GM12874 (cell line): Measurements from ENCODE around the gene MIEF1.

Source experiments
- CTCF ChIP-seq: IDR thresholded peaks from 2 replicates; pipeline ENCODE4 v1.5.1; 2011; ENCODE audit warnings: low read depth, mild to moderate bottlenecking, control low read depth, low read length, moderate library complexity; ENCODE audit not compliant: insufficient read depth

MIEF1 gene

GRCh38 chr22:39498802-39499201, 3.3 kb upstream of the MIEF1 start:
- no peak for TF ChIP-seq CTCF

- TF ChIP-seq CTCF: no peak
Measured at GRCh38 chr22:39500101-39500500, 2.0 kb upstream of the MIEF1 start.

DNA sequence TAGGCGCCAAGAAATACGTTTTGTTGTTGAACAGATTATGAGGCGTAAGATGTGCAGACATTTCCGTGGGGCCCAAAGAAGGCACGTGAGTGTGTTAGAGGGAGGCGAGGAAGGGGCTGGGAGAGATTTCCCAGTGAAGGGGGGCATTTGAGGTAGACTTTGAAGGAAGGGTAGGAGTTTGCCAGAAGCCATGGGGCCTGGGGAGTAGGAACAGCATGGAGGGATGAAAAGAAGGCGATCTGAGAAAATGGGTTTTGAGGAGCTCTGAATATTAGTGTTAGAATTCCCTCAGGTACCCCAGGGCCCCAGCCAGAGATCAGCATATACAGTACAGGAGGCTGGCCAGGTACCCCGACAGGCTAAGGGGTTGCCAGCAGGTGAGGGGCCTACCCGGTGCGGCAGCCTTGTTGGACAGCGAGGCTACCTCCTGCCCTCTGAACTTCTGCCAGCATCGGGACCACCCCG, 414 bp upstream of the MIEF1 start:
- no peak for TF ChIP-seq CTCF

DNA sequence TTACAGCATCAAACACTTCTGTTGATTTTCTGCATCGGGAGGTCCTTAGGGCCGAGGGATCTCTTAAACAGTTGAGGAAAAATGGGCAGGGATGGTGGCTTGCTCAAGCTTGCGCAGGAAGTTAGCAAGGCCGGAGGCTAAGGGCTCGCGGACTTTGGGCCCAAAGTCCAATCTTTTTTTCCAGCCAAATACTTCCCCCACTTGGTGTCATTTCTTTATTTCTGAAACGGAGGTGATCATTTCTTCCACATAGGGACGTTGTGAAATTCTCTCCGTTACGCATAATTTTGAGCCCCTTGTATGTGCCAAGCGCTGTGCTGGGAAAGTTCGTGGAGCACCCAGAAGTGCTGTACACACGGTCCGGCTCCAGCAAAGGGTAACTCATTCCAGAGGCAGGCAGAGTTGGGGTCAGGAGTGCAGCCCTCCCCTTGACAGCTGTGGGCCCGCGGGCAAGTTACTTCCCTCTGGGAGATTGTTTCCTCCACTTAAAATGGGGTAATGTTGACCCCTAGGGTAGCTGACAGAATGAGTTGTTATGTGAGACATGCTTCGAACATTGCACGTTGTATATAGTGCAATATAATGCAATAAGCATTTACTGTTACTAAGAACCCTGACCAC, 809 bp downstream of the MIEF1 start:
- no peak for TF ChIP-seq CTCF

GRCh38 chr22:39503630-39504029, 1.5 kb downstream of the MIEF1 start:
- no peak for TF ChIP-seq CTCF

DNA sequence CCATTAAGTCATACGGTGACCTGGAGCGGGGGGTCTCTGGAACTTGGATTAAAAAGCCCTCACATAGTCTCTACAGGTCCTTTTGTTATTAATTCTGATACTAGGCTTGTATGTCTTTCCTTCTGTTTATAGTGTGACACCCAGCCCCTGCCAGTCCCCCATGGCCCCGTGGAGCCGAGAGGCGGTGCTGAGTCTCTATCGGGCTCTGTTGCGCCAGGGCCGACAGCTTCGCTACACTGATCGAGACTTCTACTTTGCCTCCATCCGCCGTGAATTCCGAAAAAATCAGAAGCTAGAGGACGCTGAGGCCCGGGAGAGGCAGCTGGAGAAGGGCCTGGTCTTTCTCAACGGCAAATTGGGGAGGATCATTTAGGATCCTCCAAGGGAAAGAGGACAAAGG, 2.0 kb downstream of the MIEF1 start:
- TF ChIP-seq CTCF: no peak

- no peak for TF ChIP-seq CTCF
Measured at GRCh38 chr22:39508393-39508792, 6.3 kb downstream of the MIEF1 start.
